HCT116 (cell line): ENCODE data around the gene TPPP3. TPM values are rescaled to one million over a fixed set of nuclear protein-coding genes. Genes with fewer than 3 reads are reported as not detected.

ENCODE experiments used
- ATAC-seq: fragments of 200-7000 bp; cut with Tn5 transposase; 2 replicates; pipeline ENCODE4 v1.9.1; 2020; ENCODE audit warnings: mild to moderate bottlenecking, moderate library complexity
- BruUV-seq: library from RNA; stranded (reverse); fragments of 400-500 nt; replicated peaks from 2 replicates; lab custom pipeline; 2021; lab: Mats Ljungman, UMichigan
- CTCF ChIA-PET: fragments of 300-600 bp; sonication (Branson Sonifier 250); formaldehyde crosslinking; loops from one replicate; lab custom pipeline; 2021; ENCODE audit warnings: antibody characterized with exemption; lab: Charles Lee
- POLR2A ChIA-PET: fragments of 300-600, 350-600 bp; sonication (Branson Sonifier 250); formaldehyde crosslinking; loops from one replicate; lab custom pipeline; 2021; ENCODE audit warnings: antibody characterized with exemption; lab: Charles Lee
- RAD21 ChIA-PET, 2 experiments: fragments of 300-600 bp; sonication (Branson Sonifier 250); formaldehyde crosslinking; loops; one replicate each; lab custom pipeline; 2023; ENCODE audit warnings: low total read pairs in 2 of 2; ENCODE audit not compliant: uncharacterized antibody in 2 of 2, unreplicated experiment in 2 of 2, low non-redundant PET in 1 of 2; lab: Charles Lee
- DNase-seq: peaks from one replicate; pipeline ENCODE4 v3.0.0-alpha.2; 2010; ENCODE audit warnings: low read depth, low spot score
- H2AFZ ChIP-seq: fragments of 200-600 bp; shearing (Covaris generic), sonication (generic); 2 replicates; pipeline ENCODE4 v1.6.1; 2017; ENCODE audit warnings: low read depth, mixed run types, mixed read lengths, antibody characterized with exemption, low read length; ENCODE audit not compliant: poor library complexity, severe bottlenecking
- H3K27ac ChIP-seq: 2 replicates; pipeline ENCODE4 v1.5.1; 2012; ENCODE audit warnings: low read depth, low read length
- H3K27me3 ChIP-seq: fragments of 200-600 bp; sonication (generic); 2 replicates; pipeline ENCODE4 v1.6.1; 2016; ENCODE audit warnings: mixed run types, low read length, mixed read lengths; ENCODE audit not compliant: insufficient read depth
- H3K36me3 ChIP-seq, 2 experiments: fragments of 200-500 bp in 1 of 2; fragments of 200-600 bp in 1 of 2; sonication (Bioruptor generic) in 1 of 2; sonication (generic) in 1 of 2; 2 replicates each; pipeline versions ENCODE4 v1.5.1 to v1.6.1; 2014 to 2016; ENCODE audit warnings: low read length in 2 of 2, inconsistent platforms in 1 of 2, mixed read lengths in 1 of 2, mixed run types in 1 of 2; ENCODE audit not compliant: insufficient read depth in 2 of 2, control insufficient read depth in 1 of 2
- H3K4me1 ChIP-seq, 2 experiments: fragments of 200-600 bp in 1 of 2; sonication (generic) in 1 of 2; 2 replicates each; pipeline versions ENCODE4 v1.5.1 to v1.6.1; 2012 to 2017; ENCODE audit warnings: low read length in 2 of 2, inconsistent platforms in 1 of 2, mild to moderate bottlenecking in 1 of 2, mixed read lengths in 1 of 2, mixed run types in 1 of 2, moderate library complexity in 1 of 2; ENCODE audit not compliant: insufficient read depth in 2 of 2, control insufficient read depth in 1 of 2
- H3K4me2 ChIP-seq: fragments of 200-600 bp; sonication (generic); 2 replicates; pipeline ENCODE4 v1.6.1; 2017; ENCODE audit warnings: mixed run types, low read length, mixed read lengths
- H3K4me3 ChIP-seq, 2 experiments: fragments of 200-600 bp in 1 of 2; sonication (generic) in 1 of 2; replicated peaks in 1 of 2; 2 replicates each; pipeline ENCODE4 v1.5.1; 2011 to 2016; ENCODE audit warnings: low read length in 2 of 2, control low read depth in 1 of 2, low read depth in 1 of 2, mild to moderate bottlenecking in 1 of 2, mixed read lengths in 1 of 2, mixed run types in 1 of 2
- H3K79me2 ChIP-seq: fragments of 200-600 bp; sonication (generic); 2 replicates; pipeline ENCODE4 v1.6.1; 2017; ENCODE audit warnings: mild to moderate bottlenecking, mixed run types, low read length, moderate library complexity, mixed read lengths; ENCODE audit not compliant: insufficient read depth
- H3K9ac ChIP-seq: fragments of 200-600 bp; sonication (generic); 2 replicates; pipeline ENCODE4 v1.6.1; 2016; ENCODE audit warnings: low read length, mixed read lengths
- H3K9me2 ChIP-seq: fragments of 200-600 bp; sonication (generic), shearing (Covaris generic); 2 replicates; pipeline ENCODE4 v1.6.1; 2017; ENCODE audit warnings: mixed run types, mild to moderate bottlenecking, moderate library complexity; ENCODE audit not compliant: insufficient read depth
- H3K9me3 ChIP-seq, 2 experiments: fragments of 200-500 bp in 1 of 2; fragments of 200-600 bp in 1 of 2; sonication (Bioruptor generic) in 1 of 2; sonication (generic) in 1 of 2; 2 replicates each; pipeline ENCODE4 v1.6.1; 2014 to 2017; ENCODE audit warnings: low read length in 2 of 2, mixed read lengths in 2 of 2, inconsistent platforms in 1 of 2, low read depth in 1 of 2, mild to moderate bottlenecking in 1 of 2, mixed run types in 1 of 2, moderate library complexity in 1 of 2; ENCODE audit not compliant: control insufficient read depth in 1 of 2, insufficient read depth in 1 of 2
- H4K20me1 ChIP-seq: fragments of 200-600 bp; sonication (generic), shearing (Covaris generic); 2 replicates; pipeline ENCODE4 v1.6.1; 2017; ENCODE audit warnings: mixed run types, mild to moderate bottlenecking, moderate library complexity; ENCODE audit not compliant: insufficient read depth
- EZH2phosphoT487 ChIP-seq: fragments of 200-600 bp; IDR thresholded peaks from 2 replicates; pipeline ENCODE4 v1.6.1; 2018; ENCODE audit warnings: antibody characterized with exemption, borderline replicate concordance
- REST ChIP-seq: IDR thresholded peaks from 2 replicates; pipeline ENCODE4 v1.6.1; 2012; ENCODE audit warnings: low read depth
- ZBTB33 ChIP-seq: IDR thresholded peaks from 2 replicates; pipeline ENCODE4 v1.6.1; 2011; ENCODE audit warnings: mild to moderate bottlenecking, low read length, moderate library complexity; ENCODE audit not compliant: insufficient replicate concordance; ENCODE audit errors: extremely low read depth
- intact Hi-C: fragments of 100-400 bp; cut with micrococcal nuclease; formaldehyde crosslinking; loops from 2 replicates; pipeline ENCODE4 v1.10.0; 2022
- total RNA-seq: library from RNA; stranded (reverse); gene quantifications from one replicate; pipeline ENCODE4 v1.2.1, GENCODE V29; 2021; ENCODE audit not compliant: unreplicated experiment

Gene TPPP3
- total RNA-seq, 1 experiment from 2014 or later: 1.2 TPM

GRCh38 chr16:67441271-67441753 is 48.0 kb upstream of the TPPP3 start:
- H3K4me2 ChIP-seq: no peak overlapping the region
- no peaks in the 10 kb centered on the region for H3K4me1 ChIP-seq
- ChIA-PET POLR2A (no interaction called here), RAD21 (no interaction called here), CTCF (interaction anchor here (0.8 to 1.9 kb wide), 2 partner anchors 10 to 13 kb away, joined by 3 to 5 read pairs; partner anchors contain the start of gene HSD11B2)
- H3K9me2 ChIP-seq: no peaks in the 10 kb centered on the region
- DNase-seq: no peak
- H3K79me2 ChIP-seq: no peaks in the 10 kb centered on the region
- no peak overlapping the region for H3K4me3 ChIP-seq
- intact Hi-C loops: no loop called here
- H4K20me1 ChIP-seq: no peaks in the 10 kb centered on the region
- no peaks in the 10 kb centered on the region for H3K9me3 ChIP-seq
- H3K27me3 ChIP-seq: no peaks in the 10 kb centered on the region
- no TSS peak for BruUV-seq
- no peak overlapping the region for H2AFZ ChIP-seq
- H3K27ac ChIP-seq: no peak overlapping the region
- H3K36me3 ChIP-seq: peaks cover 0 to 7% of the 10 kb centered on the region in 2 experiments; a peak in 1 of 4 replicates
- ATAC-seq: no peak
- H3K9ac ChIP-seq: no peak overlapping the region
- no peak for TF ChIP-seq REST
- no peak for TF ChIP-seq ZBTB33
- TF ChIP-seq EZH2phosphoT487: no peak
